GM12878 (cell line): ENCODE measurements around the gene CLEC4M. TPM values are rescaled to one million over a fixed set of nuclear protein-coding genes. Genes with fewer than 3 reads are reported as not detected.

Experiments used
- ATAC-seq: fragments of 200-7000 bp; cut with Tn5 transposase; 3 replicates; pipeline ENCODE4 v1.9.1; 2020; ENCODE audit warnings: mild to moderate bottlenecking, moderate library complexity
- BruUV-seq: library from RNA; stranded (reverse); fragments of 400-500 nt; replicated peaks from 2 replicates; lab custom pipeline; 2021; lab: Mats Ljungman, UMichigan
- CTCF ChIA-PET: fragments of 300-600 bp; sonication (Branson Sonifier 250); formaldehyde crosslinking; extraction: SDS; loops from one replicate; lab custom pipeline; 2021; ENCODE audit warnings: inconsistent platforms; lab: Yijun Ruan, JAX
- POLR2A ChIA-PET: fragments of 350-600 bp; formaldehyde crosslinking; extraction: SDS; loops from one replicate; lab custom pipeline; 2021; ENCODE audit warnings: inconsistent platforms; lab: Charles Lee
- RAD21 ChIA-PET: fragments of 300-600 bp; sonication (Branson Sonifier 250); formaldehyde crosslinking; loops from one replicate; lab custom pipeline; 2023; ENCODE audit warnings: antibody characterized with exemption; ENCODE audit not compliant: unreplicated experiment; lab: Charles Lee
- SMC1A ChIA-PET: fragments of 300-600 bp; sonication (Branson Sonifier 250); formaldehyde crosslinking; loops from one replicate; lab custom pipeline; 2023; ENCODE audit not compliant: unreplicated experiment, uncharacterized antibody; lab: Charles Lee
- DNase-seq: peaks from one replicate; pipeline ENCODE4 v3.0.0-alpha.2; 2011; ENCODE audit warnings: low read depth, low spot score
- FAIRE-seq: peaks from 3 replicates; lab custom pipeline; 2011; peaks lifted over from hg19 to GRCh38; lab: Jason Lieb, UNC
- H2AFZ ChIP-seq: 2 replicates; pipeline ENCODE4 v1.6.0; 2011; ENCODE audit warnings: low read depth, low read length, control low read depth; ENCODE audit not compliant: control insufficient read depth
- H3K27ac ChIP-seq: 2 replicates; pipeline ENCODE4 v1.5.1; 2011; ENCODE audit warnings: control low read depth; ENCODE audit not compliant: control insufficient read depth, insufficient read depth
- H3K27me3 ChIP-seq, 2 experiments: replicated peaks in 1 of 2; 2 replicates each; pipeline versions ENCODE4 v1.6.0 to v1.6.1; 2011; ENCODE audit warnings: low read length in 1 of 2; ENCODE audit not compliant: control insufficient read depth in 2 of 2, insufficient read depth in 2 of 2
- H3K36me3 ChIP-seq, 2 experiments: 2 replicates each; pipeline ENCODE4 v1.5.1; 2011; ENCODE audit warnings: low read length in 1 of 2; ENCODE audit not compliant: control insufficient read depth in 2 of 2, insufficient read depth in 2 of 2
- H3K4me1 ChIP-seq: 2 replicates; pipeline ENCODE4 v1.6.1; 2011; ENCODE audit warnings: mild to moderate bottlenecking, low read length, moderate library complexity, mixed read lengths; ENCODE audit not compliant: control insufficient read depth, insufficient read depth
- H3K4me2 ChIP-seq: 2 replicates; pipeline ENCODE4 v1.6.0; 2011; ENCODE audit warnings: control low read depth; ENCODE audit not compliant: control insufficient read depth, insufficient read depth
- H3K4me3 ChIP-seq: fragments of 200-600 bp; sonication (generic); 2 replicates; pipeline ENCODE4 v1.5.1; 2016
- H3K79me2 ChIP-seq: 2 replicates; pipeline ENCODE4 v1.6.0; 2011; ENCODE audit warnings: low read length; ENCODE audit not compliant: control insufficient read depth, insufficient read depth
- H3K9ac ChIP-seq: 2 replicates; pipeline ENCODE4 v1.8.0; 2011; ENCODE audit warnings: low read length, control low read depth, mixed read lengths; ENCODE audit not compliant: control insufficient read depth, insufficient read depth
- H3K9me3 ChIP-seq: replicated peaks from 3 replicates; pipeline ENCODE4 v1.5.1; 2011; ENCODE audit warnings: mild to moderate bottlenecking, low read length; ENCODE audit not compliant: control insufficient read depth, insufficient read depth
- H4K20me1 ChIP-seq: 2 replicates; pipeline ENCODE4 v1.6.0; 2011; ENCODE audit not compliant: control insufficient read depth, insufficient read depth
- ATF7 ChIP-seq: fragments of 450-650 bp; IDR thresholded peaks from 2 replicates; pipeline ENCODE4 v1.6.1; 2016; ENCODE audit warnings: low read depth, mild to moderate bottlenecking
- CBX3 ChIP-seq: fragments of 200-600 bp; sonication (generic); IDR thresholded peaks from 2 replicates; pipeline ENCODE4 v1.6.1; 2016; ENCODE audit warnings: low read depth, borderline replicate concordance
- CBX5 ChIP-seq: sonication (generic); IDR thresholded peaks from 2 replicates; pipeline ENCODE4 v1.6.1; 2016; ENCODE audit warnings: low read depth, moderate library complexity, mild to moderate bottlenecking, inconsistent platforms
- CTCF ChIP-seq, 3 experiments: IDR thresholded peaks in 2 of 3; conservative IDR thresholded peaks in 1 of 3; 2 replicates each; pipeline ENCODE4 v1.5.1; 2011; ENCODE audit warnings: low read depth in 3 of 3, low read length in 3 of 3, mild to moderate bottlenecking in 3 of 3, control low read depth in 2 of 3, moderate library complexity in 2 of 3, inconsistent platforms in 1 of 3, mixed read lengths in 1 of 3; ENCODE audit not compliant: control insufficient read depth in 2 of 3, insufficient read depth in 1 of 3; ENCODE audit errors: extremely low read depth in 1 of 3
- ELK1 ChIP-seq: IDR thresholded peaks from 2 replicates; pipeline ENCODE4 v1.6.1; 2012; ENCODE audit warnings: low read depth, low read length, improper control_type of control experiment
- FOXM1 ChIP-seq: IDR thresholded peaks from 2 replicates; pipeline ENCODE4 v1.6.1; 2012; ENCODE audit warnings: low read depth, mild to moderate bottlenecking, inconsistent platforms, low read length, moderate library complexity
- HSF1 ChIP-seq: fragments of 150-350 bp; IDR thresholded peaks from 2 replicates; pipeline ENCODE4 v1.6.1; 2014; ENCODE audit warnings: mild to moderate bottlenecking, low read depth, low read length
- IKZF1 ChIP-seq: fragments of 450-650 bp; conservative IDR thresholded peaks from 2 replicates; pipeline ENCODE4 v1.6.1; 2017; ENCODE audit warnings: antibody characterized with exemption, mild to moderate bottlenecking
- KDM1A ChIP-seq: fragments of 200-600 bp; sonication (generic); IDR thresholded peaks from 2 replicates; pipeline ENCODE4 v1.6.1; 2016; ENCODE audit warnings: borderline replicate concordance
- MAX ChIP-seq: IDR thresholded peaks from 2 replicates; pipeline ENCODE4 v1.6.1; 2012; ENCODE audit warnings: low read depth, low read length, improper control_type of control experiment
- NR2F1 ChIP-seq: fragments of 450-650 bp; conservative IDR thresholded peaks from 2 replicates; pipeline ENCODE4 v1.6.1; 2017; ENCODE audit warnings: mild to moderate bottlenecking
- PAX8 ChIP-seq: fragments of 450-650 bp; IDR thresholded peaks from 2 replicates; pipeline ENCODE4 v1.6.1; 2017; ENCODE audit warnings: mild to moderate bottlenecking, moderate library complexity
- POLR2AphosphoS2 ChIP-seq: IDR thresholded peaks from 2 replicates; pipeline ENCODE4 v1.6.1; 2011; ENCODE audit warnings: low read depth, mild to moderate bottlenecking, low read length, improper control_type of control experiment, moderate library complexity
- RAD51 ChIP-seq: fragments of 450-650 bp; IDR thresholded peaks from 2 replicates; pipeline ENCODE4 v1.6.1; 2016; ENCODE audit warnings: moderate library complexity, mild to moderate bottlenecking, inconsistent platforms
- RCOR1 ChIP-seq: conservative IDR thresholded peaks from 2 replicates; pipeline ENCODE4 v1.6.1; 2012; ENCODE audit warnings: low read depth, low read length, improper control_type of control experiment
- RELB ChIP-seq: fragments of 450-650 bp; IDR thresholded peaks from 2 replicates; pipeline ENCODE4 v1.6.1; 2017; ENCODE audit warnings: low read depth, mild to moderate bottlenecking, moderate library complexity
- STAT3 ChIP-seq: IDR thresholded peaks from 2 replicates; pipeline ENCODE4 v1.6.1; 2011; ENCODE audit warnings: low read depth, low read length, improper control_type of control experiment
- TCF12 ChIP-seq: IDR thresholded peaks from 2 replicates; pipeline ENCODE4 v1.6.1; 2011; ENCODE audit warnings: low read depth, mild to moderate bottlenecking, low read length
- YBX1 ChIP-seq: fragments of 450-650 bp; IDR thresholded peaks from 2 replicates; pipeline ENCODE4 v1.6.1; 2016; ENCODE audit warnings: antibody characterized with exemption
- ZZZ3 ChIP-seq: IDR thresholded peaks from 2 replicates; pipeline ENCODE4 v1.6.1; 2011; ENCODE audit warnings: low read depth; ENCODE audit not compliant: control insufficient read depth, insufficient read length
- WGBS: methylation state at CpG from one replicate; pipeline ENCODE4 v1.1.6; 2016; ENCODE audit warnings: low lambda C conversion rate; ENCODE audit not compliant: insufficient replicate concordance, insufficient coverage; ENCODE audit errors: missing lambda C conversion rate; 5-methylcytosine and 5-hydroxymethylcytosine counted together
- in situ Hi-C: fragments of 300-500 bp; cut with MboI; formaldehyde crosslinking; loops from 9 replicates; pipeline ENCODE4 v1.14.3; 2018; ENCODE audit warnings: mixed read lengths
- intact Hi-C: fragments of 100-400 bp; cut with micrococcal nuclease; formaldehyde crosslinking; loops from one replicate; pipeline ENCODE4 v1.14.2; 2022; ENCODE audit not compliant: unreplicated experiment
- polyA plus RNA-seq, 11 experiments: library from polyadenylated mRNA; depleted of rRNA in 4 of 11; unstranded in 6 of 11; stranded (reverse) in 5 of 11; fragments of >200 nt; fragmentation: Nextera tagmentation in 4 of 11; fragmentation: Illumina TruSeq in 1 of 11; extraction: Ambion mirVana in 4 of 11; extraction: Trizol in 1 of 11; gene quantifications; 1 replicate in 1 of 11; 2 replicates in 10 of 11; pipeline versions ENCODE4 v1.2.1 to v1.2.3, GENCODE V29; 2011 to 2016; ENCODE audit warnings: inconsistent platforms in 2 of 11, missing spikeins in 2 of 11, low read depth in 1 of 11
- total RNA-seq, 4 experiments: library from RNA; depleted of rRNA in 3 of 4; stranded (reverse); fragments of >200 nt in 3 of 4; fragmentation: Illumina TruSeq in 1 of 4; extraction: Trizol in 1 of 4; gene quantifications; 2 replicates each; pipeline versions ENCODE4 v1.2.1 to v1.2.3, GENCODE V29; 2013 to 2021

CLEC4M gene
- total and polyA plus RNA-seq, 10 of the 15 experiments (the other 5 are each of a cell fraction or from before 2014, with no cell fraction given) = 0.11 to 0.42 (median 0.25) TPM; not detected in 1

- Histone ChIP-seq H2AFZ (no peak overlapping the region), H3K4me2 (no peak overlapping the region), H3K9me3 (no peaks in the 10 kb centered on the region), H3K36me3 (no peaks in the 10 kb centered on the region), H3K4me3 (no peak overlapping the region), H3K27ac (no peak overlapping the region), H3K79me2 (no peaks in the 10 kb centered on the region), H3K4me1 (no peaks in the 10 kb centered on the region; the same call in none of the 2 replicates), H3K27me3 (peaks cover 4% of the 10 kb centered on the region in 2 experiments; a peak in 3 of 4 replicates), H3K9ac (no peak overlapping the region), H4K20me1 (no peaks in the 10 kb centered on the region)
- RAD21 ChIA-PET = no interaction called here
- DNase-seq = no peak
- CTCF ChIA-PET = no interaction called here
- FAIRE-seq = no peak
- SMC1A ChIA-PET = no interaction called here
- WGBS = 70% methylated on average over 6 of the region's 6 CpGs
- no peak for TF ChIP-seq POLR2AphosphoS2
- no peak for TF ChIP-seq TCF12
- TF ChIP-seq RELB = no peak
- no peak for TF ChIP-seq MAX
- TF ChIP-seq ZZZ3 = no peak
- no peak for TF ChIP-seq CBX5
- TF ChIP-seq CBX3 = no peak
- TF ChIP-seq YBX1 = no peak
- TF ChIP-seq KDM1A = no peak
- no peak for TF ChIP-seq ATF7
- no peak for TF ChIP-seq HSF1
- no peak for TF ChIP-seq FOXM1
- TF ChIP-seq CTCF (IDR thresholded peaks at IDR 0.05 in 2 of 3, conservative IDR thresholded peaks at IDR 0.05 in 1 of 3; ENCODE audit: control insufficient read depth in 2 of 3, extremely low read depth in 1 of 3, insufficient read depth in 1 of 3, low read depth in 3 of 3, low read length in 3 of 3) = no peak
- no peak for TF ChIP-seq NR2F1
- TF ChIP-seq ELK1 = no peak
- no peak for TF ChIP-seq RAD51
- TF ChIP-seq RCOR1 = no peak
- TF ChIP-seq PAX8 = no peak
- TF ChIP-seq IKZF1 = no peak
- TF ChIP-seq STAT3 = no peak
- intact Hi-C loops (no loop called here), in situ Hi-C loops (no loop called here)
- POLR2A ChIA-PET = no interaction called here
- no TSS peak for BruUV-seq
- no peak for ATAC-seq
Observed at GRCh38 chr19:7733376-7733775, 29.7 kb upstream of the CLEC4M start.
